ENCODE results near the gene ARMH1. TPM values are rescaled to one million over a fixed set of nuclear protein-coding genes. Genes with fewer than 3 reads are reported as not detected.

ARMH1 gene
- total and polyA plus RNA-seq, 4 donors, result 0.63 to 6.7 (median 1.8) TPM

GRCh38 chr1:44672961-44673674 lies 1.4 kb upstream of the ARMH1 start:
- intact Hi-C loops (cut with DNase I), result no loop called here
- DNase-seq (no peak), ATAC-seq (ENCODE audit: low FRiP score) (no peak)
- H3K27me3 ChIP-seq (ENCODE audit: control insufficient read depth in 1 of 2, insufficient read depth in 2 of 2, low read length in 1 of 2), result no peaks in the 10 kb centered on the region
- H3K36me3 ChIP-seq (ENCODE audit: control insufficient read depth in 1 of 2, insufficient read depth in 2 of 2, low read length in 1 of 2), result no peaks in the 10 kb centered on the region
- H3K9me3 ChIP-seq (ENCODE audit: control insufficient read depth, low read length), result no peaks in the 10 kb centered on the region
- WGBS, 2 donors, result 56 to 65% methylated on average over 14 of the region's 14 CpGs
- peak overlapping the region; percentile 42 to 51 for H3K4me3 ChIP-seq (ENCODE audit: low read length in 2 of 2)
- H3K4me1 ChIP-seq (ENCODE audit: control insufficient read depth in 1 of 2, insufficient read depth in 2 of 2, low read length in 2 of 2), result peaks cover 0 to 4% of the 10 kb centered on the region in 2 donors
- peak overlapping the region; percentile 50 to 92 for H3K27ac ChIP-seq (ENCODE audit: low read depth in 1 of 2, low read length in 2 of 2)

DNA sequence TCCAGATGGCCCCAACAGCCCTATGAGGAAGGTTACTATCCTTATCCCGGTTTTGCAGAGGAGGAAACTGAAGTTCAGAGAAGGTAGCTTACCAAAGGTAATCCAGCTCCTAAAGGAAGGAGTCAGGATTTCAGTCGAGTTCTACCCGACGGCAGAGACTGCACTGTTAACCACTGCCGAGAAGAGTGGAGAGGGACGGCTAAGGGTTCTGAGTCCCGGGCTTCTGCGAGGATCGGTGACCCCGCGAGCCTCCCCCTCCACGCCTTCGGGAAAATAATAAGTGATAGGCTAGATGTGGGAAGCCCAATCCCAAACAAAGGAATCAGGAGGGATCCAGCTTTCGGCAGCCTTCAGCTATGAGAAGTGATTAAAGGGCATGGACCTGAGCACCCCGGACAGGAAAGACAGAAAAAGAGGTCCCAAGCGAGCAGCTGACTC lies 820 bp upstream of the ARMH1 start:
- no peak for DNase-seq
- 1% methylated on average over 16 of the region's 16 CpGs for WGBS, 2 donors
- Histone ChIP-seq H3K9me3 (ENCODE audit: control insufficient read depth, low read length) (no peaks in the 10 kb centered on the region), H3K4me1 (ENCODE audit: control insufficient read depth in 1 of 2, insufficient read depth in 2 of 2, low read length in 2 of 2) (peaks cover 0 to 4% of the 10 kb centered on the region in 2 donors), H3K4me3 (ENCODE audit: low read length in 2 of 2) (peak overlapping the region; percentile 42 to 51), H3K27ac (ENCODE audit: low read depth in 1 of 2, low read length in 2 of 2) (peak overlapping the region; percentile 50 to 92), H3K27me3 (ENCODE audit: control insufficient read depth in 1 of 2, insufficient read depth in 2 of 2, low read length in 1 of 2) (no peaks in the 10 kb centered on the region), H3K36me3 (ENCODE audit: control insufficient read depth in 1 of 2, insufficient read depth in 2 of 2, low read length in 1 of 2) (no peaks in the 10 kb centered on the region)
- peak; percentile 22 for ATAC-seq (ENCODE audit: low FRiP score)
- intact Hi-C loops (cut with DNase I), result no loop called here

DNA sequence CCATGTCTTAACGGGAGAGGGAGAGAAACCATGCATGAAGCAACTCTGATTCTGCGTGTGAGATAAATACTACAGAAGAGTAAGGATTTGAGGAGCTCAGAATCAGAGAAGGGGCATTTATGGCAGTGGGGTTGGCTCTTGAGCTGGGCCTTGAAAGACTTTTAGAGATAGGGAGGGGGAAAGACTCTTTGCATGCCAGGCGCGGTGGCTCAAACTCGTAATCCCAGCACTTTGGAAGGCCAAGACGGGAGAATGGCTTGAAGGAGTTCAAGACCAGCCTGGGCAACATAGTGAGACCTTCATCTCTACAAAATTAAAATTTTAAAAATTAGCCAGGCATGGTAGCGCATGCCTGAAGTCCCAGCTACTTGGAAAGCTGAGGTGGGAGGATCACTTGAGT lies 672 bp downstream of the ARMH1 start:
- DNase-seq (no peak), ATAC-seq (ENCODE audit: low FRiP score) (no peak)
- intact Hi-C loops (cut with DNase I), result no loop called here
- Histone ChIP-seq H3K27ac (ENCODE audit: low read depth in 1 of 2, low read length in 2 of 2) (no peak overlapping the region), H3K9me3 (ENCODE audit: control insufficient read depth, low read length) (no peaks in the 10 kb centered on the region), H3K4me1 (ENCODE audit: control insufficient read depth in 1 of 2, insufficient read depth in 2 of 2, low read length in 2 of 2) (peaks cover 0 to 4% of the 10 kb centered on the region in 2 donors), H3K4me3 (ENCODE audit: low read length in 2 of 2) (no peak overlapping the region), H3K36me3 (ENCODE audit: control insufficient read depth in 1 of 2, insufficient read depth in 2 of 2, low read length in 1 of 2) (no peaks in the 10 kb centered on the region), H3K27me3 (ENCODE audit: control insufficient read depth in 1 of 2, insufficient read depth in 2 of 2, low read length in 1 of 2) (no peaks in the 10 kb centered on the region)
- 89 to 90% methylated on average over 7 of the region's 7 CpGs for whole genome bisulfite sequencing, 2 donors

DNA sequence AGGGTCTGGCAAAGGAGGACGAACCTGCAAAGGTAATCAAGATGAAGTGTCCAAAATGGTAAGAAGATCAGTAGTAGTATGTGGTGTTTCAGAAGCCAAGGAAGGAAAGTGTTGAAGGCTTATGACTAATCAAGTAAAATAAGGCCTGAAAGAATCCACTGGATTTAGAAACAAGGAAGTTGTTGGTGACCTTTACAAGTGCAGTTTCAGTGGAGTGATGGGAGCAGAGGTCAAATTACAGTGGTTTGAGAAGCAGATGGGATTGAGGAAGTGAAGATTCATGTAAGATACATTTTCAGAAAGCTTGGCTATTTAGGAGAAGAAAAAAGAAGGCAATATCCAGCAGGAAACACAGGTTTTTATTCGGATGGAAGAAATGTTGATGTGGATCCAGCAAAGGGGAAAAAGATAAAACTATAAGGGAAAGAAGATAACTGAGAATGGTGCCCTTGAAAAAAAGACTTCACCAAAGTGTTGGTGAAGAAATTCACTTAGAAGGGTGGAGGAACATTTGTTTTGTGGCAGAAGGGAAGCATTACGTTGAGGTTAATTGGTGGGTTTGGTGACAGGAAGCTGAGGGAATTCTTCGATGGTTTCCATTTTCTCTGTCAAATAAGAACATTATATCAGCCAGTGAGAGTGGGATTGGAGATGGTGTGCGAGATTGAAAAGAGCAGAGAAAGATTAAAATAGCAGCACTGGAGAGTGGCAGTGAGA lies 2.1 kb downstream of the ARMH1 start:
- no peaks in the 10 kb centered on the region for H3K27me3 ChIP-seq (ENCODE audit: control insufficient read depth in 1 of 2, insufficient read depth in 2 of 2, low read length in 1 of 2)
- H3K9me3 ChIP-seq (ENCODE audit: control insufficient read depth, low read length), result no peaks in the 10 kb centered on the region
- no peak overlapping the region for H3K27ac ChIP-seq (ENCODE audit: low read depth in 1 of 2, low read length in 2 of 2)
- peaks cover 0 to 4% of the 10 kb centered on the region in 2 donors for H3K4me1 ChIP-seq (ENCODE audit: control insufficient read depth in 1 of 2, insufficient read depth in 2 of 2, low read length in 2 of 2)
- H3K36me3 ChIP-seq (ENCODE audit: control insufficient read depth in 1 of 2, insufficient read depth in 2 of 2, low read length in 1 of 2), result no peaks in the 10 kb centered on the region
- intact Hi-C loops (cut with DNase I), result no loop called here
- no peak for ATAC-seq (ENCODE audit: low FRiP score)
- 79 to 88% methylated on average over 5 of the region's 5 CpGs for WGBS, 2 donors
- H3K4me3 ChIP-seq (ENCODE audit: low read length in 2 of 2), result no peak overlapping the region
- DNase-seq, result no peak

- WGBS, 2 donors, result 68 to 72% methylated on average over 6 of the region's 6 CpGs
- H3K27me3 ChIP-seq (ENCODE audit: control insufficient read depth in 1 of 2, insufficient read depth in 2 of 2, low read length in 1 of 2), result no peaks in the 10 kb centered on the region
- no peak for DNase-seq
- peaks cover 0 to 4% of the 10 kb centered on the region in 2 donors for H3K4me1 ChIP-seq (ENCODE audit: control insufficient read depth in 1 of 2, insufficient read depth in 2 of 2, low read length in 2 of 2)
- no peaks in the 10 kb centered on the region for H3K9me3 ChIP-seq (ENCODE audit: control insufficient read depth, low read length)
- no peak overlapping the region for H3K4me3 ChIP-seq (ENCODE audit: low read length in 2 of 2)
- intact Hi-C loops (cut with DNase I), result no loop called here
- no peak overlapping the region for H3K27ac ChIP-seq (ENCODE audit: low read depth in 1 of 2, low read length in 2 of 2)
- no peak for ATAC-seq (ENCODE audit: low FRiP score)
- H3K36me3 ChIP-seq (ENCODE audit: control insufficient read depth in 1 of 2, insufficient read depth in 2 of 2, low read length in 1 of 2), result no peaks in the 10 kb centered on the region
Observed at GRCh38 chr1:44677201-44677766, 2.8 kb downstream of the ARMH1 start.

DNA sequence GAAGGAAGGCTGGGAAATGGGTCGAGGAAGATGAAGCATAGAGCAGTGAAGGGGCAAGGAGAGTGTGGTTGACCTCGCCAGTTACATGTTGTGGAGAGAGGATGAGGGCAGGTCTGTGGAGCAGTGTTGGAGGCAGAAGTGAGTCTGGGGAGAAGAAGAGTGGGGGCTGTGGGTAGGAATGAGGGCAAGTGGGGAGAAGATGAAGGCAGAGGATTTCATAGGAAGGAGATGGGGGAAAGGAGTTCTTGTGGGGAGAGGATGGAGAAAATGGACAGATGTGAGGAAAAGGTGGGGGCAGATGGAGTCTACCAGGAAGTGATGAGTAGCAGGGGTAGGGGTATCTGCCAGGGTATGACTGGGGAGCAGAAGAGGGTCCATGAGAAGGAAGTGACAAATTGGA lies 3.6 kb downstream of the ARMH1 start:
- Histone ChIP-seq H3K9me3 (ENCODE audit: control insufficient read depth, low read length) (no peaks in the 10 kb centered on the region), H3K27ac (ENCODE audit: low read depth in 1 of 2, low read length in 2 of 2) (no peak overlapping the region), H3K27me3 (ENCODE audit: control insufficient read depth in 1 of 2, insufficient read depth in 2 of 2, low read length in 1 of 2) (no peaks in the 10 kb centered on the region), H3K4me1 (ENCODE audit: control insufficient read depth in 1 of 2, insufficient read depth in 2 of 2, low read length in 2 of 2) (peaks cover 0 to 4% of the 10 kb centered on the region in 2 donors), H3K36me3 (ENCODE audit: control insufficient read depth in 1 of 2, insufficient read depth in 2 of 2, low read length in 1 of 2) (no peaks in the 10 kb centered on the region), H3K4me3 (ENCODE audit: low read length in 2 of 2) (no peak overlapping the region)
- DNase-seq (no peak), ATAC-seq (ENCODE audit: low FRiP score) (no peak)
- intact Hi-C loops (cut with DNase I), result no loop called here
- 91 to 94% methylated on average over 2 of the region's 2 CpGs for WGBS, 2 donors

DNA sequence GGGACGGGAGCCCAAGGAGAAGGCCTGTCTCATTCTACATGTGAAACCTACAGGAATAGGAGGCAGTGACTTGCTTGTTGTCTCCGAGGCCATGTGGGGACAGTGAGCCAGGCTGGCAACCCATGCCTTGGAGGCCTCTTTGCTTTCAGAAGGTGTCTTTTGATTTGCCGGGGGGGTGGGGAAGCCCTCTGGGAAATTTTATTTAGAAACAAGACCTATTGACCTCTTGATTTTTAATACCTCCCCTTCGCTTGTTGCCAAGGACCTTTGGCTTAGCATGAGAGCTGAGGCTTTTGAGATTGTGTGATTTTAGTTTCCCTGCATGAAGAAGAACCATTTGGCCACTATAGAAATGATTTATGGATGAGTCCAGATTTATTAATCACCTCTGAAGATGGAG lies 4.1 kb downstream of the ARMH1 start:
- H3K4me1 ChIP-seq (ENCODE audit: control insufficient read depth in 1 of 2, insufficient read depth in 2 of 2, low read length in 2 of 2), result peaks cover 0 to 2% of the 10 kb centered on the region in 2 donors

DNA sequence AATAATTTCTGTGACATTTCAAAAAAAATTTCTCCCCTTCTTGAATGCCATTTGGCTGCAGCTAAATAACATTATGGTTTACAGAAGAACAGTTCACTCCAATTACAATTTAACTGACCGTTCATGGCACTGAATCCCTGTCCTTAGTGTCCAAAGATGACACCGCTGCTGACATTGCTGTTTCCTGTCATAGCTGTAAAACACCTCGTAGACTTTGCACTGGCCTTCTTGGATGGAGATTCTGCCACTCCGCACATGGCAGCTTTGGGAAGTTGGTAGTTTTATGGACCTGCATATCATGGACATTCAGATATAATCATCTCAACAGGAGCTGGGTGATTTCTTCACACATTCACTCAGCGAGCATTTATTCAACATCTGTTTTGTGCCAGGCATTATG lies 5.0 kb downstream of the ARMH1 start:
- Histone ChIP-seq H3K9me3 (ENCODE audit: control insufficient read depth, low read length) (no peaks in the 10 kb centered on the region), H3K4me3 (ENCODE audit: low read length in 2 of 2) (no peak overlapping the region), H3K27ac (ENCODE audit: low read depth in 1 of 2, low read length in 2 of 2) (no peak overlapping the region), H3K27me3 (ENCODE audit: control insufficient read depth in 1 of 2, insufficient read depth in 2 of 2, low read length in 1 of 2) (no peaks in the 10 kb centered on the region), H3K4me1 (ENCODE audit: control insufficient read depth in 1 of 2, insufficient read depth in 2 of 2, low read length in 2 of 2) (peaks cover 0 to 2% of the 10 kb centered on the region in 2 donors), H3K36me3 (ENCODE audit: control insufficient read depth in 1 of 2, insufficient read depth in 2 of 2, low read length in 1 of 2) (no peaks in the 10 kb centered on the region)
- intact Hi-C loops (cut with DNase I), result no loop called here
- WGBS, 2 donors, result 92% methylated on average over 5 of the region's 5 CpGs
- DNase-seq (no peak), ATAC-seq (ENCODE audit: low FRiP score) (no peak)

More for the DNA sequence above, 4.1 kb downstream of the ARMH1 start:
- Histone ChIP-seq H3K4me3 (ENCODE audit: low read length in 2 of 2) (no peak overlapping the region), H3K9me3 (ENCODE audit: control insufficient read depth, low read length) (no peaks in the 10 kb centered on the region), H3K27me3 (ENCODE audit: control insufficient read depth in 1 of 2, insufficient read depth in 2 of 2, low read length in 1 of 2) (no peaks in the 10 kb centered on the region), H3K27ac (ENCODE audit: low read depth in 1 of 2, low read length in 2 of 2) (no peak overlapping the region), H3K36me3 (ENCODE audit: control insufficient read depth in 1 of 2, insufficient read depth in 2 of 2, low read length in 1 of 2) (no peaks in the 10 kb centered on the region)
- 85% methylated on average over 4 of the region's 4 CpGs for WGBS, 2 donors
- no peak for DNase-seq
- ATAC-seq (ENCODE audit: low FRiP score), result no peak
- intact Hi-C loops (cut with DNase I), result no loop called here

Measured in aorta (tissue), 5 donors.